SU-DHL-6 (cell line): ENCODE data around the gene MSH3.

ENCODE experiments used
- CTCF ChIP-seq: fragments of 200-600 bp; sonication (generic); IDR thresholded peaks from one replicate; pipeline ENCODE4 v1.5.1; 2017; ENCODE audit warnings: antibody characterized with exemption, mild to moderate bottlenecking, low read length, moderate library complexity; ENCODE audit not compliant: insufficient read depth, poor library complexity, severe bottlenecking
- EZH2phosphoT487 ChIP-seq: fragments of 200-600 bp; sonication (generic), shearing (Covaris generic); conservative IDR thresholded peaks from 2 replicates; pipeline ENCODE4 v1.6.1; 2018; ENCODE audit warnings: mild to moderate bottlenecking, antibody characterized with exemption, low read length, moderate library complexity, mixed read lengths

GRCh38 chr5:80641353-80641752, 13.1 kb upstream of the MSH3 start:
- no peak for TF ChIP-seq CTCF
- no peak for TF ChIP-seq EZH2phosphoT487
